ENCODE measurements around the gene GCA. TPM values are rescaled to one million over a fixed set of nuclear protein-coding genes. Genes with fewer than 3 reads are reported as not detected.

The GCA gene
- total RNA-seq (2021; ENCODE audit: unreplicated experiment): 18.8 TPM
- 16.9 and 24.4 TPM in 2 replicates for polyA plus RNA-seq (2012)
- percentile 57 among the genes with signal in this experiment for Bru-seq, nascent RNA
- percentile 65 among the genes with signal in this experiment for BruChase-seq, experiment 1, labeled RNA remaining after a 6-hour chase
- percentile 73 among the genes with signal in this experiment for BruChase-seq, experiment 2, labeled RNA remaining after a 2-hour chase
- long read RNA-seq, transcript GCA-204 (8 exons, 1,992 nt): major isoform, 29 of 36 reads
- long read RNA-seq, partial matches to known transcripts: 0 of 36 reads
- long read RNA-seq, other reads (novel, unspliced or antisense): 5 of 36 reads

- Histone ChIP-seq H3K36me3 (ENCODE audit: control insufficient read depth in 1 of 2, insufficient read depth in 2 of 2, low read length in 2 of 2) (0 out of 4 replicates have a peak, but pooled peaks cover 0 to 2% of the 10 kb centered on the region in 2 experiments), H3K9me2 (ENCODE audit: insufficient read depth) (no peaks in the 10 kb centered on the region; the same call in 1 of the 2 replicates), H3K9me3 (ENCODE audit: control insufficient read depth in 1 of 2, insufficient read depth in 1 of 2, low read depth in 1 of 2, low read length in 2 of 2) (no peaks in the 10 kb centered on the region), H3K27me3 (ENCODE audit: insufficient read depth, low read length) (no peaks in the 10 kb centered on the region), H2AFZ (ENCODE audit: low read depth, low read length, poor library complexity, severe bottlenecking) (peak within 1 kb of the TSS; percentile 94), H3K9ac (ENCODE audit: low read length) (peak within 1 kb of the TSS; percentile 70), H3K27ac (ENCODE audit: low read depth, low read length) (peak within 1 kb of the TSS; percentile 77), H3K4me2 (ENCODE audit: low read length) (peak within 1 kb of the TSS; percentile 92), H3K4me1 (ENCODE audit: control insufficient read depth in 1 of 2, insufficient read depth in 2 of 2, low read length in 2 of 2) (peaks cover 3 to 13% of the 10 kb centered on the region in 2 experiments; a peak in 3 of 4 replicates), H4K20me1 (ENCODE audit: insufficient read depth) (no peaks in the 10 kb centered on the region; the same call in 1 of the 2 replicates), H3K79me2 (ENCODE audit: insufficient read depth, low read length) (peaks cover 9% of the 10 kb centered on the region), H3K4me3 (replicated peaks in 1 of 2; ENCODE audit: low read depth in 1 of 2, low read length in 2 of 2) (peak within 1 kb of the TSS; percentile 83 to 84)
- ATAC-seq (peak; percentile 99), DNase-seq (ENCODE audit: low read depth, low spot score) (peak; percentile 93)
- TF ChIP-seq ZBTB33 (IDR thresholded peaks at IDR 0.05; ENCODE audit: extremely low read depth, insufficient replicate concordance, low read length) (peak; percentile 86), EZH2 (IDR thresholded peaks at IDR 0.05) (no peak), JUND (IDR thresholded peaks at IDR 0.05) (no peak), MAX (IDR thresholded peaks at IDR 0.05) (peak; percentile 59; the same call in 1 of the 2 replicates), YY1 (IDR thresholded peaks at IDR 0.05; ENCODE audit: extremely low read depth, insufficient replicate concordance, low read depth, low read length) (no peak), POLR2A (IDR thresholded peaks at IDR 0.05; ENCODE audit: borderline replicate concordance, extremely low read depth, insufficient read depth, insufficient read length) (peak; percentile 31), ZFX (IDR thresholded peaks at IDR 0.05) (no peak), EGR1 (IDR thresholded peaks at IDR 0.05; ENCODE audit: low read depth) (peak; percentile 40; the same call in 1 of the 2 replicates), SP1 (IDR thresholded peaks at IDR 0.05; ENCODE audit: low read depth) (no peak; the same call in none of the 2 replicates), EZH2phosphoT487 (IDR thresholded peaks at IDR 0.05; ENCODE audit: borderline replicate concordance) (no peak), SIN3A (IDR thresholded peaks at IDR 0.05; ENCODE audit: low read depth) (peak; percentile 76; the same call in 1 of the 2 replicates), POLR2AphosphoS5 (IDR thresholded peaks at IDR 0.05; ENCODE audit: low read depth, low read length) (peak; percentile 86)
- RAD21 ChIA-PET (ENCODE audit: low non-redundant PET in 1 of 2, low total read pairs in 2 of 2, uncharacterized antibody in 2 of 2, unreplicated experiment in 2 of 2): no interaction called here
- POLR2A ChIA-PET: interaction anchor here (1.5 kb wide), 1 partner anchor 25 kb away, joined by 3 read pairs; no protein-coding TSS in a partner anchor
- intact Hi-C loops (cut with micrococcal nuclease): no loop called here
- no TSS peak for BruUV-seq (replicated peaks)
- CTCF ChIA-PET: interaction anchor here (2.1 kb wide), 1 partner anchor 10 kb away, joined by 7 read pairs; no protein-coding TSS in a partner anchor
Measured at GRCh38 chr2:162343824-162344616, at the start of gene GCA. Gene GCA (plus strand): TSS chr2:162344132. CDS start chr2:162344249, 117 bp downstream.
